ENCODE data around the gene PGM2L1.
"Not testable (repeated sequence)": the region's sequence is repeated elsewhere in the genome, so short reads cannot be mapped to it uniquely, and the experiment has no call there.

The PGM2L1 gene

GRCh38 chr11:74398244-74399159, at the start of gene PGM2L1:
Gene PGM2L1 (minus strand): TSS chr11:74398433. CDS start chr11:74398161, 272 bp downstream.
- peak; percentile 62 for DNase-seq (ENCODE audit: low read depth, low spot score)
- peak within 1 kb of the TSS; percentile 63 for H3K27ac ChIP-seq

GRCh38 chr11:74447720-74448119, 49.5 kb upstream of the PGM2L1 start:
- DNase-seq (ENCODE audit: low read depth, low spot score): no peak
- H3K27ac ChIP-seq: no peak overlapping the region

GRCh38 chr11:74446532-74446938, 48.3 kb upstream of the PGM2L1 start:
- H3K27ac ChIP-seq: no peak overlapping the region
- no peak for DNase-seq (ENCODE audit: low read depth, low spot score)

GRCh38 chr11:74444173-74444826, 46.1 kb upstream of the PGM2L1 start:
- no peak overlapping the region for H3K27ac ChIP-seq
- no peak for DNase-seq (ENCODE audit: low read depth, low spot score)

GRCh38 chr11:74443071-74443864, 45.0 kb upstream of the PGM2L1 start:
- DNase-seq (ENCODE audit: low read depth, low spot score): no peak
- H3K27ac ChIP-seq: no peak overlapping the region

- H3K27ac ChIP-seq: no peak overlapping the region
- no peak for DNase-seq (ENCODE audit: low read depth, low spot score)
Observed at GRCh38 chr11:74442636-74443035, 44.4 kb upstream of the PGM2L1 start.

GRCh38 chr11:74438681-74439080, 40.4 kb upstream of the PGM2L1 start:
- H3K27ac ChIP-seq: no peak overlapping the region
- DNase-seq (ENCODE audit: low read depth, low spot score): no peak

- no peak for DNase-seq (ENCODE audit: low read depth, low spot score)
- H3K27ac ChIP-seq: no peak overlapping the region
Observed at GRCh38 chr11:74437441-74438042, 39.3 kb upstream of the PGM2L1 start.

- no peak overlapping the region for H3K27ac ChIP-seq
- DNase-seq (ENCODE audit: low read depth, low spot score): no peak
Observed at GRCh38 chr11:74434528-74434927, 36.3 kb upstream of the PGM2L1 start.

GRCh38 chr11:74429205-74429604, 31.0 kb upstream of the PGM2L1 start:
- no peak overlapping the region for H3K27ac ChIP-seq
- DNase-seq (ENCODE audit: low read depth, low spot score): no peak

- no peak overlapping the region for H3K27ac ChIP-seq
- no peak for DNase-seq (ENCODE audit: low read depth, low spot score)
Observed at GRCh38 chr11:74427384-74427886, 29.2 kb upstream of the PGM2L1 start.

GRCh38 chr11:74425100-74425499, 26.9 kb upstream of the PGM2L1 start:
- DNase-seq (ENCODE audit: low read depth, low spot score): no peak
- H3K27ac ChIP-seq: no peak overlapping the region

- peak overlapping the region; percentile 23 for H3K27ac ChIP-seq
- DNase-seq (ENCODE audit: low read depth, low spot score): no peak
Observed at GRCh38 chr11:74418509-74418895, 20.3 kb upstream of the PGM2L1 start.

- no peak for DNase-seq (ENCODE audit: low read depth, low spot score)
- peak overlapping the region; percentile 28 for H3K27ac ChIP-seq
Observed at GRCh38 chr11:74417860-74418508, 19.8 kb upstream of the PGM2L1 start.

GRCh38 chr11:74417379-74417804, 19.2 kb upstream of the PGM2L1 start:
- peak; percentile 49 for DNase-seq (ENCODE audit: low read depth, low spot score)
- peak overlapping the region; percentile 28 for H3K27ac ChIP-seq

GRCh38 chr11:74416974-74417373, 18.7 kb upstream of the PGM2L1 start:
- not testable (repeated sequence) for DNase-seq (ENCODE audit: low read depth, low spot score); H3K27ac ChIP-seq

- H3K27ac ChIP-seq: no peak overlapping the region
- DNase-seq (ENCODE audit: low read depth, low spot score): no peak
Observed at GRCh38 chr11:74412733-74413359, 14.6 kb upstream of the PGM2L1 start.

- no peak for DNase-seq (ENCODE audit: low read depth, low spot score)
- H3K27ac ChIP-seq: no peak overlapping the region
Observed at GRCh38 chr11:74412321-74412720, 14.1 kb upstream of the PGM2L1 start.

- H3K27ac ChIP-seq: no peak overlapping the region
- no peak for DNase-seq (ENCODE audit: low read depth, low spot score)
Observed at GRCh38 chr11:74409633-74410032, 11.4 kb upstream of the PGM2L1 start.

Data from epithelial cell of prostate (primary cell).